HG03432 (cell line): ENCODE results near the gene RALGAPB.
A peak's percentile ranks its signal among the peaks of the same experiment; 100 is the strongest.

Source experiments
- ATAC-seq: cut with Tn5 transposase; IDR thresholded peaks from one replicate; pipeline ENCODE4 v1.9.1; 2021; ENCODE audit warnings: mild to moderate bottlenecking, moderate library complexity; ENCODE audit not compliant: unreplicated experiment

RALGAPB gene

GRCh38 chr20:38543014-38543906 lies 70.6 kb downstream of the RALGAPB start:
- peak; percentile 42 for ATAC-seq

DNA sequence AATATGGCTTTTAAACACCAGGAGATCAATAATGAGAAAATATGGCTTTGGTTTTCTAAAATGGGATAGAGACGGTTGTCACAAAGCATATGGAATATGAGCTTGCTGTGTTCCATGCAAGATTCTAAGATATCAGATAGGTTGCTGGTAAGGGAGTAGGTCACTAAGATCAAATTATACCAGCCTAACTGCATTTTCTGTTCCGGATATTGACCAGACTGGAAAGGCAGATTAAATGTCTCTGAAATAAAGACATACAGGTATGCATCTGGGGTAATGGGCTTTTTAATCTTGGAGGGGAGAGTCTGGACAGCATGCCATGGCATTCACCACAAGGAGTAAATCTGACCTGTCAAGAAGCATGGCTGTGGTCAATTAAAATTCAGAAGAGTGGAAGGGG lies 73.1 kb downstream of the RALGAPB start:
- ATAC-seq = no peak

- no peak for ATAC-seq
Observed at GRCh38 chr20:38547288-38548085, 74.8 kb downstream of the RALGAPB start.

GRCh38 chr20:38548356-38549083 lies 75.9 kb downstream of the RALGAPB start:
- ATAC-seq = no peak

GRCh38 chr20:38550274-38550673 lies 77.6 kb downstream of the RALGAPB start:
- no peak for ATAC-seq

DNA sequence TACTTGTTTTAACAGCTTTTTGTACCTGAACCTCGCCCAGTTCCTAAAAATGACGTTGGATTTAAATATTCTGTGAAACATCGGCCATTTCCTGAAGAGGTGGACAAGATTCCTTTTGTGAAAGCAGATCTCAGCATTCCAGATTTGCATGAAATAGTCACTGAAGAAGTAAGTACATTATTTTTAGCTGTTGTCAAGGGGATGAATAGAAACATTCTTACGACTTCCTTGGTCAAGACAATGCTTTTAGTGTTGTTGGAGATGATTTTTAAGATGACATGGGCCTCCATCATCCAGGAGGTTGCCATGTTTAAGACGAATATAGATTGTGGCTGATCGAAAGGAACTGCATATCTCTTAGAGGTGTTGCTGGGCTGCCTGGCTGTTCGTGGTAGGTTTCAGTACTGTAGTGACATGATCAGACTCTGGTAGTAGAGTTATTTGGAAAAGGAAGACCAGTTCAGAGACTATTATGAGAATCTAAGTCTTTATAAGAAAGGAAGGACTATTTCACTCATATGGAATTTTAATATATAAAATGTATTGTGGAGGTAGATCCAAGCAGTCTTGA lies 78.5 kb downstream of the RALGAPB start:
- ATAC-seq = no peak

GRCh38 chr20:38554986-38555385 lies 82.3 kb downstream of the RALGAPB start:
- no peak for ATAC-seq

DNA sequence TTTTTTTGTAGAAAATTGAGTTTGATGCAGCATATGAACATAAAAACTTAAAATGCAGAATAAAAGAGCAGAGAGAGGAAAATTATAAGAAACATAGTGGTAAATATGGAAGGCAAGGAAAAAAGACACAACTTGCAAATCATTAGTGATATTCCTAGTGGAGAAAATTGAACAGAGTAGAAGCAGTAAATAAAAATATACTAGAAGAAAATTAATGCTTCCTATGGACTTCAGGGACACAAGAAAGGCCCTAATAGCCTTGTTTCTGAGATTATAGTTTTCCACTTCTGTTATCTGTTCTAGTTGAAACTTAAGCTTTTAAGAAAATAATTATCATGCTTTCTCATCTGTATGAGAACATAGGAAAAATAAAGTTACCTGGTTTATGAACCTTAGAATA lies 82.8 kb downstream of the RALGAPB start:
- no peak for ATAC-seq

DNA sequence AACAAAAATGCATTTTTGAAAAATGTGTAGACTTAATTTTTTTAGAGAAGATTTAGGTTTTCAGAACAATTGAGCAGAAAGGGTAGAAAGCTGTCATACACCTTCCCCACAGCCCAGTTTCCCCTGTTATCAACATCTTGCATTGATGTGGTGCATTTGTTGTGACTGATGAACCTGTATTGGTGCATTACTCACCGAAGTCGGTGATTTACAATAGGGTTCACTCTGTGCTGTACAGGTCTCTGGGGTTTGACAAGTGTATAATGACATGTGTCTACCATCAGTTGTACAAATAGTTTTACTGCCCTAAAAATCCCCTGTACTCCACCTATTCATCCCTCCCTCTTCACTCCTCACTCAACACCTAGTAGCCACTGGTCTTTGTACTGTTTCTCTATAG lies 84.5 kb downstream of the RALGAPB start:
- ATAC-seq = no peak

- no peak for ATAC-seq
Observed at GRCh38 chr20:38558596-38559360, 86.1 kb downstream of the RALGAPB start.

GRCh38 chr20:38559764-38560163 lies 87.1 kb downstream of the RALGAPB start:
- no peak for ATAC-seq

- no peak for ATAC-seq
Observed at GRCh38 chr20:38563802-38564431, 91.3 kb downstream of the RALGAPB start.

DNA sequence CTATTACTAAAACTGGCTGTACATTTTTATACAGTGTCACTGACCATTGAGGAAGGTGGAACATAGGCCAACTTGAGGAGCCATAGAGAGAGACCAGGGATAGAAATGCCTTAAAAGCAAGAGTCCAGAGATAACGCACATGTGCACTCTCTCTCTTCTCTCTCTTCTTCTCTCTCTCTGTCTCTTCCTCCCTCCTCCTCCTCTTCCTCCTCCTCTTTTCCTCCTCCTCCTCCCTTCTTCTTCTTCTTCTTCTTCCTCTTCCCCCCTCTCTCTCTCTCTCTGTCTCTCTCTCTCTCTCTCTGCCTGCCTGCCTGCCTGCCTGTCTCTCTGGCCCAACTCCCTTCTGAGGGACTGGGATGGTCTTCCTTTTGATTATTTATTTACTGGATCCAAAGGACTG lies 92.0 kb downstream of the RALGAPB start:
- ATAC-seq = no peak

- no peak for ATAC-seq
Observed at GRCh38 chr20:38566036-38566598, 93.5 kb downstream of the RALGAPB start.

- ATAC-seq = no peak
Observed at GRCh38 chr20:38569747-38570525, 97.3 kb downstream of the RALGAPB start.

DNA sequence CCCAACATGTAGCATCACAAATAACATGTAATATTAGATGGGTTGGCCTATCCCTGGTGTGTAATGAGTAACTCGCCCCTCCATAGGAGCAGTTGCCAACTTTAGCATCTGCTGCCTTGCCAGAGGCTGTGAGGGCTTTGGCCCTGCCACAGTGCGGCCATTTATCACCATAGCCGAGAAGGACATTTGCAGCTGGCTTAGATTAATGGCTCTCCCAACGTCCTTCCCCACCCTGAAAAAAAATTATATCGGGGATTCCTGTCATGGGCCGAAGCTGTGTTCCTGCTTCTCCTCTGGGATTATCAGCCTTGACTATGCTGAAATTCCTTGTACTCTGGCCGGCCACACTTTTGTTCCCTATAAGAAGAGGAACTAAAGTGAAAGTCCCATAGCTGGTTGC lies 100.8 kb downstream of the RALGAPB start:
- ATAC-seq = no peak

GRCh38 chr20:38579219-38579910 lies 106.7 kb downstream of the RALGAPB start:
- no peak for ATAC-seq

GRCh38 chr20:38579921-38580320 lies 107.3 kb downstream of the RALGAPB start:
- ATAC-seq = no peak
